Measurements from ENCODE around the gene ABCG2.

The ABCG2 gene

GRCh38 chr4:88063634-88064296 lies 94.7 kb downstream of the ABCG2 start:
- DNase-seq (ENCODE audit: low spot score): no peak

- no peak for DNase-seq (ENCODE audit: low spot score)
These were observed 95.6 kb downstream of the ABCG2 start for GRCh38 chr4:88062843-88063242.

GRCh38 chr4:88062311-88062710 lies 96.1 kb downstream of the ABCG2 start:
- DNase-seq (ENCODE audit: low spot score): no peak

- DNase-seq (ENCODE audit: low spot score): no peak
These were observed 98.0 kb downstream of the ABCG2 start for GRCh38 chr4:88060431-88060830.

- DNase-seq (ENCODE audit: low spot score): no peak
These were observed 98.7 kb downstream of the ABCG2 start for GRCh38 chr4:88059766-88060165.

- no peak for DNase-seq (ENCODE audit: low spot score)
These were observed 100.1 kb downstream of the ABCG2 start for GRCh38 chr4:88058295-88058694.

- no peak for DNase-seq (ENCODE audit: low spot score)
These were observed 103.5 kb downstream of the ABCG2 start for GRCh38 chr4:88054901-88055300.

GRCh38 chr4:88054229-88054628 lies 104.2 kb downstream of the ABCG2 start:
- no peak for DNase-seq (ENCODE audit: low spot score)

- no peak for DNase-seq (ENCODE audit: low spot score)
These were observed 113.4 kb downstream of the ABCG2 start for GRCh38 chr4:88045021-88045420.

- no peak for DNase-seq (ENCODE audit: low spot score)
These were observed 114.7 kb downstream of the ABCG2 start for GRCh38 chr4:88043586-88044340.

GRCh38 chr4:88043001-88043400 lies 115.4 kb downstream of the ABCG2 start:
- no peak for DNase-seq (ENCODE audit: low spot score)

GRCh38 chr4:88041626-88042025 lies 116.8 kb downstream of the ABCG2 start:
- no peak for DNase-seq (ENCODE audit: low spot score)

GRCh38 chr4:88040707-88041106 lies 117.7 kb downstream of the ABCG2 start:
- no peak for DNase-seq (ENCODE audit: low spot score)

Data from CD4-positive, alpha-beta T cell treated with Interleukin-15 for 4 hours (primary cell).